ENCODE results near the gene CYTH4. TPM values are rescaled to one million over a fixed set of nuclear protein-coding genes. Genes with fewer than 3 reads are reported as not detected.

CYTH4 gene
- total RNA-seq, 4 donors from 2014 or later = 3.3 to 15.1 (median 4.2) TPM

DNA sequence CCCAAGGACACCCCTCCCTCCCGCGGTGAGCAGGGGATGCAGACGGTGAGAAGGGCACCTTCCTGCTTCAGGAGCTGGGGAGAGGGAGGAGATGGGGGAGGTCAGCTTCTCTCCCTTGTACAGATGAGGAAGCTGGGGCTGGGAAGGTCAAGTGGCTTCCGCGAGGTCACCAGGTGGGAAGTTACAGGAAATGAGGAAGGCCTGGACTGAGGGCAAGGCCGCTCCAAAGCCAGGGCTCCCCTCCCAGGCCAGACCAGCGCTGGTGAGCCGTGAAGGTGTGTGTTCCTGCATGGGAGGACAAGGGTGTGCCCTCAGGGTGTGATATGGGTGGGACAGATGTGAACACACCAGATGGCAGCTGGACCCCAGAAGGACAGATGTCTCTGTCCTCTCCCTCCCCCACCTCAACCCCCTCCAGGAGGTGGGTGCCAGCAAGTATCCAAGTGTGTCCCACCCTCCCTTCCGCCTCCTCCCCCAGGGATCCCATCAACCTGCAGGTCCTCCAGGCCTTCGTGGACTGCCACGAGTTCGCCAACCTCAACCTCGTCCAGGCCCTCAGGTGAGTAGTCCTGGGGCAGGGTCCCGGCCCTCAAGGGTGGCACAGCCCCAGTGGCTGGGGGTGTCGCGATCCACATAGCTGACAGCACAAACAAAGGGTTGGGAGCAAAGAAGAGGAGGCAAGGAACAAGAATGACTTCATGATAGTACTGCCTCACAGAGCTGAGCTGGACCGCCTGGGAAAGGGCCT lies 16.6 kb downstream of the CYTH4 start:
- TF ChIP-seq POLR2A (IDR thresholded peaks at IDR 0.05) = no peak
- no peak for TF ChIP-seq CTCF (IDR thresholded peaks at IDR 0.05)
- intact Hi-C loops (cut with DNase I) = no loop called here
- Histone ChIP-seq H3K27me3 (no peaks in the 10 kb centered on the region), H3K4me3 (replicated peaks in 1 of 3) (no peak overlapping the region), H3K4me1 (no peaks in the 10 kb centered on the region), H3K27ac (no peak overlapping the region), H3K36me3 (no peaks in the 10 kb centered on the region), H3K9me3 (no peaks in the 10 kb centered on the region)
- no peak for DNase-seq
- WGBS, 2 donors = 73 to 84% methylated on average over 13 to 17 of the region's 17 CpGs

GRCh38 chr22:37299969-37300509 lies 17.7 kb downstream of the CYTH4 start:
- no peak overlapping the region for H3K4me3 ChIP-seq (replicated peaks in 1 of 3)
- H3K9me3 ChIP-seq = no peaks in the 10 kb centered on the region
- no peak for DNase-seq
- H3K27me3 ChIP-seq = no peaks in the 10 kb centered on the region
- no peaks in the 10 kb centered on the region for H3K4me1 ChIP-seq
- H3K36me3 ChIP-seq = no peaks in the 10 kb centered on the region
- WGBS, 2 donors = 78 to 88% methylated on average over 4 of the region's 4 CpGs
- no peak for TF ChIP-seq POLR2A (IDR thresholded peaks at IDR 0.05)
- no peak for TF ChIP-seq CTCF (IDR thresholded peaks at IDR 0.05)
- no peak overlapping the region for H3K27ac ChIP-seq
- intact Hi-C loops (cut with DNase I) = no loop called here

DNA sequence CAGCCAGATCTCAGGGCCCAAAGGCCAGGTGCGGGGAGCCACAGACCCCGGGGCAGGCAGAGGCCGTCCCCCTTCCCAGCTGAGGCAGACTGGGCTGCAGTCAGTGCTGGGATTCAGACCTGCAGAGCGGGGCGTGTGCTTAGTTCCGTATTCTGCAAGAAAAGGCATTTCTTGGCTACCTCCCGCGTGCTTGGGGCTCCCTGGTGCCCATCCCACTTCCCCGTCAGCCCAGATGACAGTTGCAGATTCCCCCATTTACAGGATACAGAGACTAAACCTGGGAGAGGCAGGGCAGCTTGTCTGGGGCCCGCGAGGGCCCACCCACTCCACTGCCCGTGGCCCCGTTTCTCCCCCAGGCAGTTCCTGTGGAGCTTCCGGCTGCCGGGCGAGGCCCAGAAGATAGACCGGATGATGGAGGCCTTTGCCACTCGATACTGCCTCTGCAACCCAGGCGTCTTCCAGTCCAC lies 18.3 kb downstream of the CYTH4 start:
- Histone ChIP-seq H3K36me3 (no peaks in the 10 kb centered on the region), H3K4me3 (replicated peaks in 1 of 3) (no peak overlapping the region), H3K4me1 (no peaks in the 10 kb centered on the region), H3K9me3 (no peaks in the 10 kb centered on the region), H3K27ac (no peak overlapping the region), H3K27me3 (no peaks in the 10 kb centered on the region)
- no peak for DNase-seq
- TF ChIP-seq POLR2A (IDR thresholded peaks at IDR 0.05) (no peak), CTCF (IDR thresholded peaks at IDR 0.05) (no peak)
- 76 to 77% methylated on average over 7 to 18 of the region's 19 CpGs for WGBS, 2 donors
- intact Hi-C loops (cut with DNase I) = no loop called here

GRCh38 chr22:37301144-37301830 lies 19.0 kb downstream of the CYTH4 start:
- no peak overlapping the region for H3K27ac ChIP-seq
- H3K9me3 ChIP-seq = no peaks in the 10 kb centered on the region
- no peak overlapping the region for H3K4me3 ChIP-seq (replicated peaks in 1 of 3)
- no peak for DNase-seq
- H3K27me3 ChIP-seq = no peaks in the 10 kb centered on the region
- intact Hi-C loops (cut with DNase I) = no loop called here
- whole genome bisulfite sequencing, 2 donors = 95% methylated on average over 6 of the region's 6 CpGs
- H3K4me1 ChIP-seq = no peaks in the 10 kb centered on the region
- TF ChIP-seq CTCF (IDR thresholded peaks at IDR 0.05) = no peak
- TF ChIP-seq POLR2A (IDR thresholded peaks at IDR 0.05) = no peak
- H3K36me3 ChIP-seq = no peaks in the 10 kb centered on the region
